ENCODE measurements around the gene HSPA5.
"Not testable (repeated sequence)": the region's sequence is repeated elsewhere in the genome, so short reads cannot be mapped to it uniquely, and the experiment has no call there.

Gene HSPA5

DNA sequence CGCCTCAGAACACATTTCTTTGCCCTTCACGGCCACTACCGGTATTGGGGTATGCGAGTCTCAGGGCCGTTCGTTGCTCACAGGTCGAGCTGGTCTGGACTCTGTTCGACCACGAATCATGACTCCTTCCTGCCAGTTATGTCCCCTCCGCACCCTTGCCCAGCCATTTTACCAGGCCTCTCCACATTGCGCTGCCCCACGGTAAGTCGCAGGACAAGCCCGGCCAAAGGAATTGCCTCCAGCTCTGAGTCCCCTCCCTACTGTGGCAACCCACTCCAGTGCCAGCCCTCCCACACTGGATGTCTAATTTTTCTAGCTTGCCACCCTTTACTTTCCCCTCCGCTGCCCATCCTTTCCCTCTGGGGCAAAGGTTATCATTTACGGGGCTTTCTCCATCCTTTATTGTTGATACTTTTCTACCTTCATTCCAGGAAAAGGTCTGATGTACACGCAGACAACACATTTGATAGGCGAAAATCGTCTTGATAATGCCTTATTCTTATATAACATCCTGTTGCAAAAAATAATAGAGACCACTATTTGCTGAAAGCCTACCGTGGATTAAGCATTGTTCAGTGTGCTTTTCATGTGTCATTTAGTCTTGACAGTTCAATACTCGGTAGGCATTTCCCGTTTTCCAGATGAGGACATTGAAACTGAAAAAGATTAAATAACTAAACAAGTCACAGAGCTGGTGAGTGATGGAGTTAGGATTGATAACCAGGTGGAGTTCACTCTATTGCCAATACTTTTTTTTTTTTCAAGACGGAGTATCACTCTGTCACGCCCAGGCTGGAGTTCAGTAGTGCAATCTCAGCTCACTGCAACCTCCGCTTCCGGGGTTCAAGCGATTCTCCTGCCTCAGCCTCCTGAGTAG lies 958 bp upstream of the HSPA5 start:
- H3K4me3 ChIP-seq (ENCODE audit: low read length), result peak overlapping the region; percentile 91
- H3K27ac ChIP-seq (ENCODE audit: low read depth, low read length), result peak overlapping the region; percentile 85
- H3K27me3 ChIP-seq (ENCODE audit: insufficient read depth, low read length), result no peaks in the 10 kb centered on the region
- WGBS, result 29% methylated on average over 27 of the region's 27 CpGs
- H3K36me3 ChIP-seq (ENCODE audit: insufficient read depth, low read length), result peaks cover 34% of the 10 kb centered on the region
- peak overlapping the region; percentile 96 for H3K9ac ChIP-seq (ENCODE audit: low read depth, low read length)
- H3K9me3 ChIP-seq (ENCODE audit: insufficient read depth, low read depth, low read length), result no peaks in the 10 kb centered on the region
- H3K4me1 ChIP-seq (ENCODE audit: insufficient read depth, low read length), result peaks cover 12% of the 10 kb centered on the region; the same call in 1 of the 2 replicates

DNA sequence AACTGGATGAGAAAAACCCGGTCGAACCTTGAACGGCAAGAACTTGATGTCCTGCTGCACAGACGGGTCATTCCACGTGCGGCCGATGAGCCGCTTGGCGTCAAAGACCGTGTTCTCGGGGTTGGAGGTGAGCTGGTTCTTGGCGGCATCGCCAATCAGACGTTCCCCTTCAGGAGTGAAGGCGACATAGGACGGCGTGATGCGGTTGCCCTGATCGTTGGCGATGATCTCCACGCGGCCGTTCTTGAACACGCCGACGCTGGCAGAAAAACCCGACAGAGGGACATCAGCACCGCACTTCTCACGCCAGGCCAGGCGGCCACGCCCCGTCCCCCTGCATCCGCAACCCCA lies 519 bp downstream of the HSPA5 start:
- peaks cover 14% of the 10 kb centered on the region; the same call in 1 of the 2 replicates for H3K4me1 ChIP-seq (ENCODE audit: insufficient read depth, low read length)
- WGBS, result under 1% methylated on average over 33 of the region's 33 CpGs
- H3K4me3 ChIP-seq (ENCODE audit: low read length), result peak overlapping the region; percentile 89
- H3K36me3 ChIP-seq (ENCODE audit: insufficient read depth, low read length), result peaks cover 48% of the 10 kb centered on the region
- no peaks in the 10 kb centered on the region for H3K9me3 ChIP-seq (ENCODE audit: insufficient read depth, low read depth, low read length)
- no peaks in the 10 kb centered on the region for H3K27me3 ChIP-seq (ENCODE audit: insufficient read depth, low read length)
- peak overlapping the region; percentile 97 for H3K9ac ChIP-seq (ENCODE audit: low read depth, low read length)
- H3K27ac ChIP-seq (ENCODE audit: low read depth, low read length), result peak overlapping the region; percentile 88

DNA sequence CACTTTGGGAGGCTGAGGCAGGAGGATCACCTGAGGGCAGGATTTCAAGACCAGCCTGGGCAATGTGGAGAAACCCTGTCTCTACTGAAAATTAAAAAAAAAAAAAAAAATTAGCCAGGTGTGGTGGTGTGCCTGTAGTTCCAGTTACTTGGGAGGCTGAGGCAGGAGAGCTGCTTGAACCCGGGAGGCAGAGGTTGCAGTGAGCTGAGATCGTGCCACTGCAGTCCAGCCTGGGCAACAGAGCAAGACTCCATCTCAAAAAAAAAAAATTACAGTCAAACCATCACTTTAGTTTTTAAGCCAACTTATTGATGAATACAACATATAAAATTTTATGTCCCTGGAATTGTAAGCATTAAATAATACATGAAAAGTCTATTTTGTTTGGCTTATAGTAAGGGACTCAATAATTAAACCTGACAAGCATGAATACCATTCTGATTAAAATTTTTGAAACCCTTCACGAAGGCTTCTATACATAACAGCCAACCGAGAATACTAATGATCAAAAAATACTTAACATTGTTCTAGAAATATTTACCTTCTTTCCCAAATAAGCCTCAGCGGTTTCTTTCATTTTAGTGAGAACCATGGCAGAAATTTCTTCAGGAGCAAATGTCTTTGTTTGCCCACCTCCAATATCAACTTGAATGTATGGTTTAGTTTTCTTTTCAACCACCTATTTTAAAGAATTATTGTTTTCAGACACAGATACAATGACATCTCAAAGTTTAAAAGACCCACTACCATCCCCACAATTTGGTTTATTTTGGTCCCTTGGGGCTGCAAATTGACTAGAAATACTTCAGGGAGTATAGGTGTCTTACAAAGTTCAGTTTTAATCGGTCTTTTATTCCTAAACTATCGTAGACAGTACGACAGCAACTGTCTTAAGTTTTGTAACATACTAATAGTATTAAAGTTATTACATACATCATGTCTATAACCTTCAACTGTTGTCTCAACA lies 1.2 kb downstream of the HSPA5 start:
- Histone ChIP-seq H3K27ac (ENCODE audit: low read depth, low read length) (peak overlapping the region; percentile 88; the same call in 1 of the 2 replicates), H3K36me3 (ENCODE audit: insufficient read depth, low read length) (peaks cover 56% of the 10 kb centered on the region), H3K4me1 (ENCODE audit: insufficient read depth, low read length) (peaks cover 14% of the 10 kb centered on the region; the same call in 1 of the 2 replicates), H3K4me3 (ENCODE audit: low read length) (peak overlapping the region; percentile 89), H3K9me3 (ENCODE audit: insufficient read depth, low read depth, low read length) (no peaks in the 10 kb centered on the region), H3K27me3 (ENCODE audit: insufficient read depth, low read length) (no peaks in the 10 kb centered on the region), H3K9ac (ENCODE audit: low read depth, low read length) (peak overlapping the region; percentile 97)
- 59% methylated on average over 6 of the region's 8 CpGs for WGBS

DNA sequence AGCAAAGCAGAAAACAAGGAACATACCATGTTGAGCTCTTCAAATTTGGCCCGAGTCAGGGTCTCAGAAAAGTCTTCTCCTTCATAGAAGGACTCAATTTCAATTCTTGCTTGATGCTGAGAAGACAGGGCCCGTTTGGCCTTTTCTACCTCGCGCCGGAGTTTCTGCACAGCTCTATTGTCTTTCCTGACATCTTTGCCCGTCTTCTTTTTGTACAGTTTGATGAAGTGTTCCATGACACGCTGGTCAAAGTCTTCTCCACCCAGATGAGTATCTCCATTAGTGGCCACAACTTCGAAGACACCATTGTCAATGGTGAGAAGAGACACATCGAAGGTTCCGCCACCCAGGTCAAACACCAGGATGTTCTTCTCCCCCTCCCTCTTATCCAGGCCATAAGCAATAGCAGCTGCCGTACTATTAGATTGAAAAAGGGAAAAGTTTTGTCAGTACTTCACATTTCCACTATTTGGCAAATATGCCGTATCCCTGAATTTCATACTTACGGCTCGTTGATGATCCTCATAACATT lies 2.2 kb downstream of the HSPA5 start:
- Histone ChIP-seq H3K36me3 (ENCODE audit: insufficient read depth, low read length) (peaks cover 61% of the 10 kb centered on the region), H3K27ac (ENCODE audit: low read depth, low read length) (no peak overlapping the region), H3K9ac (ENCODE audit: low read depth, low read length) (peak overlapping the region; percentile 34; the same call in 1 of the 2 replicates), H3K9me3 (ENCODE audit: insufficient read depth, low read depth, low read length) (no peaks in the 10 kb centered on the region), H3K4me1 (ENCODE audit: insufficient read depth, low read length) (peaks cover 14% of the 10 kb centered on the region; the same call in 1 of the 2 replicates), H3K27me3 (ENCODE audit: insufficient read depth, low read length) (no peaks in the 10 kb centered on the region), H3K4me3 (ENCODE audit: low read length) (peak overlapping the region; percentile 89; the same call in 1 of the 2 replicates)
- WGBS, result 95% methylated on average over 14 of the region's 14 CpGs

DNA sequence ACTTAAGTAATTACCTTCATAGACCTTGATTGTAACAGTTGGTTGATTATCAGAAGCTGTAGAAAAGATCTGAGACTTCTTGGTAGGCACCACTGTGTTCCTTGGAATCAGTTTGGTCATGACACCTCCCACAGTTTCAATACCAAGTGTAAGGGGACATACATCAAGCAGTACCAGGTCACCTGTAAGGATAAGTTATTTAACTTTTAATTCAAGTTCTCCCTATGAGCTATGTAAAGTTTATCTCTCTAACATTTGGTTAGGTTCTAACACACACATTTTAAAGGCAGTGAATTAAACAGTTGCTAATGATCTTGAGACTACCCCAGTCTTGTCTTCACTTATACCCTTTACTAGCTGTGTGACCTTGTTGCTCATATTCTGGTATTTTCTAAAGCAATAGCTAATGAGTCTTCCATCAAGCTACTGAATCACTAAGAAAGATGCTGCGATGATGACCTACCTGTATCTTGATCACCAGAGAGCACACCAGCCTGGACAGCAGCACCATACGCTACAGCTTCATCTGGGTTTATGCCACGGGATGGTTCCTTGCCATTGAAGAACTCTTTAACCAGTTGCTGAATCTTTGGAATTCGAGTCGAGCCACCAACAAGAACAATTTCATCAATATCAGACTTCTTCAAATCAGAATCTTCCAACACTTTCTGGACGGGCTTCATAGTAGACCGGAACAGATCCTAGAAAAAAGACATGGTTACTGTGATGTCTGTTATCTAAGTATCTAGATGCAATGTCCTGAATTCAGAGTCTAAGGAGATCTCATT lies 2.8 kb downstream of the HSPA5 start:
- 93% methylated on average over 7 of the region's 7 CpGs for WGBS
- Histone ChIP-seq H3K4me1 (ENCODE audit: insufficient read depth, low read length) (peaks cover 14% of the 10 kb centered on the region; the same call in 1 of the 2 replicates), H3K27ac (ENCODE audit: low read depth, low read length) (no peak overlapping the region), H3K27me3 (ENCODE audit: insufficient read depth, low read length) (no peaks in the 10 kb centered on the region), H3K36me3 (ENCODE audit: insufficient read depth, low read length) (peaks cover 67% of the 10 kb centered on the region), H3K9me3 (ENCODE audit: insufficient read depth, low read depth, low read length) (no peaks in the 10 kb centered on the region), H3K4me3 (ENCODE audit: low read length) (peak overlapping the region; percentile 89; the same call in 1 of the 2 replicates), H3K9ac (ENCODE audit: low read depth, low read length) (peak overlapping the region; percentile 11; the same call in 1 of the 2 replicates)

DNA sequence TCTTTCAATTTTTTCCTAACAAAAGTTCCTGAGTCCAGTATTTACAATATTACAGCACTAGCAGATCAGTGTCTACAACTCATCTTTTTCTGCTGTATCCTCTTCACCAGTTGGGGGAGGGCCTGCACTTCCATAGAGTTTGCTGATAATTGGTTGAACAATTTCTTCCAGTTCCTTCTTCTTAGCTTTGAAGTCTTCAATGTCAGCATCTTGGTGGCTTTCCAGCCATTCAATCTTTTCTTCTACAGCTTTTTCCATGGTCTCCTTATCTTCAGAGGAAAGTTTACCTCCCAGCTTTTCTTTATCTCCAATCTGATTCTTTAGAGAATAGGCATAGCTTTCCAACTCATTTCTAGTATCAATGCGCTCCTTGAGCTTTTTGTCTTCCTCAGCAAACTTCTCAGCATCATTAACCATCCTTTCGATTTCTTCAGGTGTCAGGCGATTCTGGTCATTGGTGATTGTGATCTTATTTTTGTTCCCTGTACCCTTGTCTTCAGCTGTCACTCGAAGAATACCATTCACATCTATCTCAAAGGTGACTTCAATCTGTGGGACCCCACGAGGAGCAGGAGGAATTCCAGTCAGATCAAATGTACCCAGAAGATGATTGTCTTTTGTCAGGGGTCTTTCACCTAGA lies 4.5 kb downstream of the HSPA5 start:
- Histone ChIP-seq H3K36me3 (ENCODE audit: insufficient read depth, low read length) (peaks cover 75% of the 10 kb centered on the region), H3K4me1 (ENCODE audit: insufficient read depth, low read length) (peaks cover 11% of the 10 kb centered on the region; the same call in 1 of the 2 replicates), H3K4me3 (ENCODE audit: low read length) (peak overlapping the region; percentile 13; the same call in 1 of the 2 replicates)
- 100% methylated on average over 2 of the region's 5 CpGs for WGBS
- H3K27ac ChIP-seq (ENCODE audit: low read depth, low read length); H3K9ac ChIP-seq (ENCODE audit: low read depth, low read length); H3K27me3 ChIP-seq (ENCODE audit: insufficient read depth, low read length); H3K9me3 ChIP-seq (ENCODE audit: insufficient read depth, low read depth, low read length): not testable (repeated sequence)

DNA sequence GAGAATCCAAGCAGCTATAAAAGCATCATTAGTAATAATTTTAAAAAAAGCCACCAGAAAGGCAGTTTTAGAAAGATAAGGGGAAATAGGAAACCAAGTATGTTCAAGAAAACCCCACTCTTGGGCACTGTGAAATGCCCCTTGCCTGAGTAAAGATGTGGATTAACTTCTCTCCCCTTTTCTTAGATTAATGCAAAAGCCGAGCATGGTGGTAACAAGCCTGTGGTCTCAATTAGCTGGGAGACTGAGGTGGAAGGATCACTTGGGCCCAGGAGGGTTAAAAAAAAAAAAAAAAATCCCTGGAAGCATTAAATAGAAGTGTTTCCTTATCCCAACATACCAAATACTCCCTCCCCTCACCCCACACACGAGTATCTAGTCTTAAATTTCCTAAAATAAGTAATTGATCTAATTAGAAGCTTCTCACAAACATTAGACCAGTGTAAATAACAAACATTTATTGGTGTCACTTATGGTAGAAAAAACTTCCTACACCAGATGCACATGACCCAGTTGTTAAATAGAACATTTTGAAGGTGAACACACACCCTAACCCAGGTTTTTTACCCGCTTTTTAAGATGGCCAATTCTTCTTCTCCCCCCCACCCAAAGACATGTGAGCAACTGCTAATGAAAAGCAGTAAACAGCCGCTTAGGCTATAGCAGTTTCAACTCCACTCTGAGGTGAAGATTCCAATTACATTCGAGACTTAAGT lies 5.2 kb downstream of the HSPA5 start:
- Histone ChIP-seq H3K4me1 (ENCODE audit: insufficient read depth, low read length) (peaks cover 11% of the 10 kb centered on the region; the same call in 1 of the 2 replicates), H3K9me3 (ENCODE audit: insufficient read depth, low read depth, low read length) (no peaks in the 10 kb centered on the region), H3K27me3 (ENCODE audit: insufficient read depth, low read length) (no peaks in the 10 kb centered on the region), H3K27ac (ENCODE audit: low read depth, low read length) (no peak overlapping the region), H3K9ac (ENCODE audit: low read depth, low read length) (no peak overlapping the region), H3K36me3 (ENCODE audit: insufficient read depth, low read length) (peaks cover 75% of the 10 kb centered on the region), H3K4me3 (ENCODE audit: low read length) (no peak overlapping the region; the same call in 1 of the 2 replicates)
- WGBS, result 87% methylated on average over 4 of the region's 5 CpGs

DNA sequence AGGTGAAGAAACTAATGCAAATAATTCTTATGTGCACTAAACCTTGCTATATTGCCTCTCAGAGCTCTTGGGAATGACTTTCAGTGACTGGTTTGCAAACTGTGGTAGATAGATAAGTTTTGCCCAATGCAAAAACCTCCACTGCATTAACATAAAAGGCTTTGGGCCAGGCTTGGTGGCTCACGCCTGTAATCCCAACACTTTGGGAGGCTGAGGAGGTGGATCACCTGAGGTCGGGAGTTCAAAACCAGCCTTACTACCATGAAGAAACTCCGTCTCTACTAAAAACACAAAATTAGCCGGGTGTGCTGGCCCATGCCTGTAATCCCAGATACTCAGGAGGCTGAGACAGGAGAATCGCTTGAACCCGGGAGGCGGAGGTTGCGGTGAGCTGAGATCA lies 7.0 kb downstream of the HSPA5 start:
- not testable (repeated sequence) for H3K9me3 ChIP-seq (ENCODE audit: insufficient read depth, low read depth, low read length); H3K27ac ChIP-seq (ENCODE audit: low read depth, low read length); H3K9ac ChIP-seq (ENCODE audit: low read depth, low read length); H3K4me3 ChIP-seq (ENCODE audit: low read length); H3K27me3 ChIP-seq (ENCODE audit: insufficient read depth, low read length)
- H3K36me3 ChIP-seq (ENCODE audit: insufficient read depth, low read length), result peaks cover 73% of the 10 kb centered on the region
- WGBS, result 93% methylated on average over 8 of the region's 8 CpGs
- H3K4me1 ChIP-seq (ENCODE audit: insufficient read depth, low read length), result peaks cover 11% of the 10 kb centered on the region; the same call in 1 of the 2 replicates

DNA sequence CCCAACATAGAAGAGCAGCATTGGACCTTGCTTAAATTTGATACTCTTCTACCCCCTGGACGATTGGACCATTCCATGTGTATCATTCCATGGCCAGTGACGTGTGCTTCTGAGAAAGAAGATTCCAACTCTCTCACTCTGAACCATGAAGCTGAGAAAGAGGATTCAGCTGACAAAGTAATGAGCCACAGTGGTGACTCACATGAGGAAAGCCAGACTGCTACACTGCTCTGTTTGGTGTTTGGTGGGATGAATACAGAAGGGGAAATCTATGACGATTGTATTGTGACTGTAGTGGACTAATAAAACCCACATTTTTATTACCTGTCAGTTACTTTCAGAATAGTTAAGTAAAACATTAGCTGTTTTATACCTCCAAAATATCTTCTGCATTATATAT lies 7.5 kb downstream of the HSPA5 start:
- no peak overlapping the region for H3K27ac ChIP-seq (ENCODE audit: low read depth, low read length)
- H3K4me3 ChIP-seq (ENCODE audit: low read length), result no peak overlapping the region
- H3K27me3 ChIP-seq (ENCODE audit: insufficient read depth, low read length), result no peaks in the 10 kb centered on the region
- no peaks in the 10 kb centered on the region for H3K9me3 ChIP-seq (ENCODE audit: insufficient read depth, low read depth, low read length)
- peaks cover 70% of the 10 kb centered on the region for H3K36me3 ChIP-seq (ENCODE audit: insufficient read depth, low read length)
- H3K9ac ChIP-seq (ENCODE audit: low read depth, low read length), result no peak overlapping the region
- 94% methylated on average over 2 of the region's 3 CpGs for WGBS
- peaks cover 11% of the 10 kb centered on the region; the same call in 1 of the 2 replicates for H3K4me1 ChIP-seq (ENCODE audit: insufficient read depth, low read length)

All from HUES64 (cell line).